GM21447 (cell line): ENCODE measurements around the gene TAX1BP1.

Experiments
- ATAC-seq: cut with Tn5 transposase; IDR thresholded peaks from one replicate; pipeline ENCODE4 v1.9.1; 2021; ENCODE audit not compliant: unreplicated experiment

The TAX1BP1 gene

GRCh38 chr7:27739909-27740448 is at the start of gene TAX1BP1:
Gene TAX1BP1, plus strand, starts transcription at chr7:27740162. Its CDS starts 8,363 bp downstream, at chr7:27748525.
- ATAC-seq = peak; percentile 94

GRCh38 chr7:27690649-27691048 is 49.3 kb upstream of the TAX1BP1 start:
- ATAC-seq = no peak

- ATAC-seq = no peak
These were observed 46.2 kb upstream of the TAX1BP1 start for GRCh38 chr7:27693794-27694193.

- no peak for ATAC-seq
These were observed 44.9 kb upstream of the TAX1BP1 start for GRCh38 chr7:27695096-27695495.

- ATAC-seq = peak; percentile 95
These were observed 42.0 kb upstream of the TAX1BP1 start for GRCh38 chr7:27697861-27698430.

GRCh38 chr7:27699751-27700150 is 40.2 kb upstream of the TAX1BP1 start:
- ATAC-seq = no peak

- ATAC-seq = no peak
These were observed 39.5 kb upstream of the TAX1BP1 start for GRCh38 chr7:27700501-27700900.

- ATAC-seq = no peak
These were observed 36.8 kb upstream of the TAX1BP1 start for GRCh38 chr7:27703181-27703580.

- ATAC-seq = no peak
These were observed 35.4 kb upstream of the TAX1BP1 start for GRCh38 chr7:27704422-27705199.

GRCh38 chr7:27705200-27705594 is 34.8 kb upstream of the TAX1BP1 start:
- ATAC-seq = no peak

- ATAC-seq = no peak
These were observed 31.5 kb upstream of the TAX1BP1 start for GRCh38 chr7:27708485-27708884.

- ATAC-seq = no peak
These were observed 30.6 kb upstream of the TAX1BP1 start for GRCh38 chr7:27709137-27710075.

GRCh38 chr7:27712217-27712616 is 27.7 kb upstream of the TAX1BP1 start:
- ATAC-seq = no peak

- no peak for ATAC-seq
These were observed 25.0 kb upstream of the TAX1BP1 start for GRCh38 chr7:27714831-27715444.

GRCh38 chr7:27723085-27723484 is 16.9 kb upstream of the TAX1BP1 start:
- no peak for ATAC-seq

GRCh38 chr7:27727058-27727457 is 12.9 kb upstream of the TAX1BP1 start:
- ATAC-seq = no peak

GRCh38 chr7:27730112-27730511 is 9.8 kb upstream of the TAX1BP1 start:
- ATAC-seq = no peak

- ATAC-seq = no peak
These were observed 5.4 kb upstream of the TAX1BP1 start for GRCh38 chr7:27734583-27734982.

GRCh38 chr7:27735165-27735564 is 4.8 kb upstream of the TAX1BP1 start:
- ATAC-seq = no peak

GRCh38 chr7:27735831-27736230 is 4.1 kb upstream of the TAX1BP1 start:
- ATAC-seq = no peak

GRCh38 chr7:27737178-27737577 is 2.8 kb upstream of the TAX1BP1 start:
- ATAC-seq = no peak
